SJSA1 (cell line): ENCODE results near the gene WDR19. TPM values are rescaled to one million over a fixed set of nuclear protein-coding genes. Genes with fewer than 3 reads are reported as not detected.
"Not testable (repeated sequence)": the region's sequence is repeated elsewhere in the genome, so short reads cannot be mapped to it uniquely, and the experiment has no call there.

ENCODE experiments used
- DNase-seq, 2 experiments: peaks; one replicate each; pipeline ENCODE4 v3.0.0-alpha.2; 2015 to 2020; ENCODE audit warnings: low spot score in 2 of 2, low read depth in 1 of 2
- H3K27ac ChIP-seq: fragments of 250-450 bp; sonication (Bioruptor Pico); 2 replicates; pipeline ENCODE4 v1.5.1; 2020; ENCODE audit warnings: mild to moderate bottlenecking, moderate library complexity
- H3K27me3 ChIP-seq: fragments of 250-450 bp; sonication (Bioruptor Pico); replicated peaks from 2 replicates; pipeline ENCODE4 v1.5.1; 2020; ENCODE audit warnings: mild to moderate bottlenecking, moderate library complexity
- H3K36me3 ChIP-seq: fragments of 250-450 bp; sonication (Bioruptor Pico); 2 replicates; pipeline ENCODE4 v1.5.1; 2020; ENCODE audit warnings: mild to moderate bottlenecking
- H3K4me1 ChIP-seq: fragments of 250-450 bp; sonication (Bioruptor Pico); replicated peaks from 2 replicates; pipeline ENCODE4 v1.6.1; 2021; ENCODE audit warnings: mild to moderate bottlenecking
- H3K4me3 ChIP-seq: fragments of 250-450 bp; sonication (Bioruptor Pico); 2 replicates; pipeline ENCODE4 v1.5.1; 2020; ENCODE audit warnings: mild to moderate bottlenecking
- H3K9me3 ChIP-seq: fragments of 250-450 bp; sonication (Bioruptor Pico); replicated peaks from 2 replicates; pipeline ENCODE4 v1.5.1; 2020; ENCODE audit warnings: mild to moderate bottlenecking
- total RNA-seq: library from RNA; depleted of rRNA; stranded (reverse); fragments of >200 nt; shearing (Covaris generic); gene quantifications from 2 replicates; pipeline ENCODE4 v1.2.3, GENCODE V29; 2014; rRNA removed

Gene WDR19
- total RNA-seq, result 4.1 and 11.1 TPM in 2 replicates

DNA sequence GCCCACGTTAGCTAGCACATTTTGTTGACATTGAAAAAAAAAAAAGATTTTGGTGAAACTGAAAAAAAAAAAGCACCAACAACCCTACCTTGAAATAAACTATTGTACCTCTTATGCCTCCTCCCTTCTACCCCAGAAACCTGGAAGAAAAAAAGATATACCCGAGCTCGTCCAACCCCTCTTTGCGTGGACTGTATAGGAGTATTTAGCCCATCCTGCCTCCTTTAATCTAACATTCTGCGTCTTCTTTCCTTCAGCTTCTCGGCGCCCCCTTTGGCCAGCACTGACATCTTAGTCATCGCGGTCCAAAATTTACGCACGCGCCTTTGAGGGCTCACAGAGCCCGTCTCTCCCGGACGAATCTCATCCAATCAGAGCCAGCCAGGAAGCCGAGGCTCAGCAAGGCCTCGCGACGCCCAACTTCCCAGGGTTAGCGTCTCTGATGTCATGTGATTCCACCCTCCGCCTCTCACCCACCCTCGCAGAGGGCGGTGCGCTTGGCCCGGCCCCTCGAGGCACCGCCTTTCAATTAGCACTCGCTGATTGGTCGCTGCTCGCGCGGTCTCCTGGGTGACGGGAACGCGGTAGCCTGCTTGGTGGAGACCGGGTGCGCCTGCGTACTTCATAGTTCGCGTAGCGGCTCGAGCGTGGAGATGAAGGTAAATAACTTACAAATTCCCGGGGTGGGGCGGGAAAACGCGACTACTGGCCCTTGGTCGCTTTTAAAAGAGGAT lies at the start of gene WDR19:
TSS of gene WDR19 (plus strand) at position 625 of the 734 bp plus-strand sequence. CDS start at position 654, 29 bp downstream.
- peak; percentile 93 to 95 for DNase-seq
- Histone ChIP-seq H3K27ac (no peak within 1 kb of the TSS), H3K9me3 (no peaks in the 10 kb centered on the region), H3K4me1 (no peaks in the 10 kb centered on the region), H3K36me3 (no peaks in the 10 kb centered on the region), H3K4me3 (peak within 1 kb of the TSS; percentile 46), H3K27me3 (no peaks in the 10 kb centered on the region)

DNA sequence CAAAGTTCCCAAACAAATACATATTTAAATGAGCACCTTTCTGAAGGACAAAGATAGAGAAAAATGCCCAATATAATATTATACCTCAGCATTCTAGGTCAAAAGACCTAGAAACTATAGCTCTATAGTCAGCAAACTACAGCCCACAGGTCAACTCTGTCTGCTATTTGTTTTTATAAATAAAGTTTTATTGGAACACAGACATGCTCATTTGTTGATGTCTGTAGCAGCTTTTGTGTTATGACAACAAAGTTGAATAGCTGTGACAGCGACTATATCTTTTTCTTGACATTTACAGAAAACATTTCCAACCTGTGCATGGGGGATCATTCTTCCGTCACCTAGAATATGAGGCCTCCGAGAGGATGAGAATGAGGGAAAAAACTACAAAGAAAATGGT lies 48.7 kb upstream of the WDR19 start:
- H3K4me3 ChIP-seq, result no peak overlapping the region
- no peaks in the 10 kb centered on the region for H3K9me3 ChIP-seq
- no peak overlapping the region for H3K27ac ChIP-seq
- no peaks in the 10 kb centered on the region for H3K36me3 ChIP-seq
- no peak for DNase-seq
- H3K27me3 ChIP-seq, result no peaks in the 10 kb centered on the region
- H3K4me1 ChIP-seq, result peaks cover 5% of the 10 kb centered on the region

DNA sequence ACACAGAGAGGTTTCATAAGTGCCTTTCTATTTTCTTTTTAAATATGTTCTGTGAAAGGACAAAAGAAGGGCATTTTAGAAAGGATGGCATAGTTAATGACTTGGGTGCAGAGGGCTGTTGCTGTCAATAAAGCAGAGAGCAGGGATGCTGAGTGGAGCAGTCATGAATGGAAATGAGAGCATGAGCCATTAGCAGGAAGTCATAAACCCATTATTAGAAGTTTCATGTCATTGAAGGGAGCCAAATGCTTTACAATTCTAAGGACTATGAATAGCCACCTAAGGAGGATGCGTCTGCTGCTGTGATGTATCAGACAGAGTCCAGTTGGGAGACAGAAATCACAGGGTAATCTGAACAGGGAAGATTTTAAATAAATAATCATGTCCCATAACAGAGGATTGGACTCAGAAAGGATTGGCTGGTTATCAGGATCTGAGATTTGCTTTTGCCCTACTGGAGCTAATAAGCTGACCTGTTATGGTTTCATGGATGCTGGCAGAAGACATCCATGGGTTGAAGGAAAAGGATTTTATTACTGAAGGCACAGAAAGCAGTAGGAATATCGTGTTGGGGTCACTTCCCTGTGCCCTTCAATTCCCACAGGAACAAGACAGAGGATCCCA lies 47.5 kb upstream of the WDR19 start:
- H3K36me3 ChIP-seq, result no peaks in the 10 kb centered on the region
- no peak overlapping the region for H3K27ac ChIP-seq
- no peak for DNase-seq

DNA sequence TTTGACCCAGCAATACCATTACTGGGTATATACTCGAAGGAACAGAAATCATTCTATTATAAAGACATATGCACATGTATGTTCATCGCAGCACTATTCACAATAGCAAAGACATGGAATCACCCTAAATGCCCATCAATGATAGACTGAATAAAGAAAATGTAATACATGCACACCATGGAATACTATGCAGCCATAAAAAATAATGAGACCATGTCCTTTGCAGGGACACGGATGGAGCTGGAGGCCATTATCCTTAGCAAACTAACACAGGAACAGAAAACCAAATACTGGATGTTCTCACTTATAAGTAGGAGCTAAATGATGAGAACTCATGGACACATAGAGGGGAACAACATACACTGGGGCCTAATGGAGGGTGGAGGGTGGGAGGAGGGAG lies 44.1 kb upstream of the WDR19 start:
- not testable (repeated sequence) for H3K27ac ChIP-seq, DNase-seq, H3K9me3 ChIP-seq, H3K4me1 ChIP-seq, H3K27me3 ChIP-seq, H3K4me3 ChIP-seq, H3K36me3 ChIP-seq

More for the DNA sequence above, 47.5 kb upstream of the WDR19 start:
- no peaks in the 10 kb centered on the region for H3K9me3 ChIP-seq
- peaks cover 5% of the 10 kb centered on the region for H3K4me1 ChIP-seq
- no peak overlapping the region for H3K4me3 ChIP-seq
- no peaks in the 10 kb centered on the region for H3K27me3 ChIP-seq

DNA sequence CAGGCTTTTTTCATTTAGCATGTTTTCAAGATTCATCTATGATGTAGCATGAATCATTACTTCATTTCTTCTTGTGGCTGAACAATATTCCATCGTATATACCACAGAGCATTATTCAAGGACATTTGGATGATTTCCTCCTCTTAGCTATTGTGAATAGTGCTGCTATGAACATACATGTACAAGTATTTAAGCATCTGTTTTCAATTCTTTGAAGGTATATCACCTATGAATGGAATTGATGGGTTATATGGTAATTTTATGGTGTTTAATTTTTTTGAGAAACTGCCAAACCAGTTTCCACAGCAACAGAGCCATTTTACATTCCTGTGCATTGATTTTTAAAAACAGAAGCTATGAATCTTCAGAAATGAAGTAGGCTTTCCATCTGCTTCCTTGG lies 36.1 kb upstream of the WDR19 start:
- Histone ChIP-seq H3K27me3 (no peaks in the 10 kb centered on the region), H3K9me3 (no peaks in the 10 kb centered on the region), H3K4me1 (no peaks in the 10 kb centered on the region), H3K27ac (no peak overlapping the region), H3K4me3 (no peak overlapping the region), H3K36me3 (no peaks in the 10 kb centered on the region)
- no peak for DNase-seq

DNA sequence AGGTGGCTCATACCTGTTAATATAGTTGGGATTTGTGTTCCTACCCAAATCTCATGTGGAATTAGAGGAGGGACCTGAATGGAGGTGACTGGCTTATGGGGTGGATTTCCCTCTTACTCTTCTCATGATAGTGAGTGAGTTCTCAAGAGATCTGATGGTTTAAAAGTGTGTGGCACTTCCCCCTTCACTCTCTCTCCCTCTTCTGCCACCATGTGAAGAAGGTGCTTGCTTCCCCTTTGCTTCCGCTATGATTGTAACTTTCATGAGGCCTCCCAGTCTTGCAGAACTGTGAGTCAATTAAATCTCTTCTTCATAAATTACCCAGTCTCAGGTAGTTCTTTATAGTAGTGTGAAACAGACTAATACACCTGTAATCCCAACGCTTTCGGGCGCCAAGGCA lies 28.3 kb upstream of the WDR19 start:
- H3K27ac ChIP-seq, result no peak overlapping the region
- no peak overlapping the region for H3K4me3 ChIP-seq
- DNase-seq, result no peak
- H3K9me3 ChIP-seq, result no peaks in the 10 kb centered on the region
- no peaks in the 10 kb centered on the region for H3K36me3 ChIP-seq
- no peaks in the 10 kb centered on the region for H3K27me3 ChIP-seq
- H3K4me1 ChIP-seq, result no peaks in the 10 kb centered on the region

DNA sequence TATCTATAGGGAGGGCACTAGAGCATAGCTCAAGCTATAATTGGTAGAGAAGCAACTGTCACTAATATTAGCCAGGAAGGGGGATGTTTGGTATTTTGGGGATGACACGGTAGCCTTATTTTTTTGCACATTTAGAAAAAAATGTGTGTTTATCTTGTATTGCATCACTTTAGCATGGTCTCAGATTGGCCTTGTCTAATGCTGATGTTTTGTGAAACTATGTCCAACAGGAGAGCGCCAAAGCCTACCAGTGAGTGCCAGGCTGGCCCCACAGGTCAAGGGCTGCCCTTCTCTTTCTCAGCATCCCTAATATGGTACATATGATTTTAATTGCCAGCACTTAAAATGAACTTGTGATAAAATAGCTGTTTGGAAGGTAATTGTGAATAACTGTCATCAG lies 24.8 kb upstream of the WDR19 start:
- no peak for DNase-seq
- no peak overlapping the region for H3K4me3 ChIP-seq
- H3K36me3 ChIP-seq, result no peaks in the 10 kb centered on the region
- no peaks in the 10 kb centered on the region for H3K9me3 ChIP-seq
- no peak overlapping the region for H3K27ac ChIP-seq
- no peaks in the 10 kb centered on the region for H3K4me1 ChIP-seq
- no peaks in the 10 kb centered on the region for H3K27me3 ChIP-seq

DNA sequence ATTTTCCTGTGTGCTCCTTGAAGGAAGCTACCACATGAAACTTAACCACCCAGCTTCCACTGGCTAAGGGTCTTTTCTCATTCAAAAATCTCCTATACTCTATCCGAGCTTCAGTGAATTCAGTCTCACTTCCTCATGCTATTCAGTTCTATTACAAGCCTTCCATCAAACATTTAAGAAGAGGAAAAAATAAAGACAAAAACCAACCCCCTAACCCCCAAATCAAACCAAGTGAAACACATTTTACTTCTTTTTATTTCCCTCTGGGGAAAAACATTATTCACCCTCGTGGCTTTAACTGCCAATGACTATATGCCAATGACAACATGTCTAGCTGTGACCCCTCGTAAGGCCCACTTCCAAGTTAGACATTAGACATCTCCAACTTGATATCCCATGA lies 16.2 kb upstream of the WDR19 start:
- DNase-seq, result no peak
- H3K27me3 ChIP-seq, result no peaks in the 10 kb centered on the region
- peaks cover 10% of the 10 kb centered on the region for H3K4me1 ChIP-seq

DNA sequence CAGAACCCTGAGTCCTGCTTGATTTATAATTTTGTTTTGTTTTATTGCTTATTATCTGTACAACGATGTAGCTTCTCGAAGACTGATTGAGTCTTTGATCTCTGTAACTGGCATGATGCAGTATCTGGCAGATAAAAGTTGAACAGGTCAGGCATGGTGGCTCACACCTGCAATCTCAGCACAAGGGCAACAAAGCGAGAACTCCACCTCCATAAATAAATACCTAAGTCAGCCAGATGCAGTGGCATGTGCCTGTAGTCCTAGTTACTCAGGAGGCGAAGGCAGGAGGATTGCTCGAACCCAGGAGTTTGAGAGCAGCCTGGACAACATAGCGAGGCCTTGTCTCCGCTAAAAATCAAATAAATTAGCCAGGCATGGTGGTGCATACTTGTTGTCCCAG lies 15.7 kb upstream of the WDR19 start:
- Histone ChIP-seq H3K9me3 (no peaks in the 10 kb centered on the region), H3K4me3 (no peak overlapping the region), H3K27me3 (no peaks in the 10 kb centered on the region), H3K4me1 (peaks cover 10% of the 10 kb centered on the region), H3K27ac (no peak overlapping the region), H3K36me3 (no peaks in the 10 kb centered on the region)
- no peak for DNase-seq

More for the DNA sequence above, 16.2 kb upstream of the WDR19 start:
- no peak overlapping the region for H3K27ac ChIP-seq
- no peaks in the 10 kb centered on the region for H3K9me3 ChIP-seq
- H3K4me3 ChIP-seq, result no peak overlapping the region
- H3K36me3 ChIP-seq, result no peaks in the 10 kb centered on the region

DNA sequence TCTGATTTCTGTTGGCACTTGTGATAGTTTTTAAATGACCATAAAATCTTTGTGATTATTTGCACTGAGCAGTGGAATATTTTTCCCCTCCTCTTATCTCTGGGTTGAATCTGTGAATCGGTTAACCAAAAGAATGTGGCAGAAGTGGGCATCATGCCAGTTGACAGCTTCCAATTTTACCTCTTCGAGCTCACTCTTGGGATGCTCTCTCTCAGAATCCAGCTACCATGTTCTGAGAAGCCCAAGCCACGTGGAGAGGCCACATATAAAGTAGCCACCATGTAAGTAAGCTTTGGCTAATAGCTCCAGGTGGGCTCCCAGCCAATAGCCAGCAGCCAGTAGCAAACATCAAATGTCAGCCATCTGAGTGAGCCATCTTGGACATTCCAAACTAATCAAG lies 12.9 kb upstream of the WDR19 start:
- Histone ChIP-seq H3K9me3 (no peaks in the 10 kb centered on the region), H3K27me3 (no peaks in the 10 kb centered on the region), H3K36me3 (no peaks in the 10 kb centered on the region), H3K4me1 (peaks cover 10% of the 10 kb centered on the region), H3K4me3 (no peak overlapping the region), H3K27ac (no peak overlapping the region)
- peak in 1 of 2 experiments; percentile 2 for DNase-seq

DNA sequence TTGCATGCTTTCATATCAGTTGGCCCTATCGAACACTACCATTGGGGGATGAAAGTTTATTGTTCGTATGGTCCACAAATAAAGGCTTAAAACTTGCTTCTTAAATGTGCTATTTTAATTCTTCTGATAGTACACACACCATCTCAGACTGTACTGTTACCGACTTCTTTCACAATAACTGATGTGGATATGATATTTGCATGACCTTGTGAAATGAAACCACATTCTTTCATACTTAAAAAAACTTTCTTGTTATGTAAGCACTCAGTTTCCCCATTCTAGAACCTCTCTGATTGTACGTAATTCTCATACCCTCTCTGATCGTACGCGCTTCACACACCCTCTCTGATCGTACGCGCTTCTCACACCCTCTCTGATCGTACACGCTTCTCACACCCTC lies 12.0 kb upstream of the WDR19 start:
- H3K4me1 ChIP-seq, result peaks cover 10% of the 10 kb centered on the region
- no peaks in the 10 kb centered on the region for H3K27me3 ChIP-seq

DNA sequence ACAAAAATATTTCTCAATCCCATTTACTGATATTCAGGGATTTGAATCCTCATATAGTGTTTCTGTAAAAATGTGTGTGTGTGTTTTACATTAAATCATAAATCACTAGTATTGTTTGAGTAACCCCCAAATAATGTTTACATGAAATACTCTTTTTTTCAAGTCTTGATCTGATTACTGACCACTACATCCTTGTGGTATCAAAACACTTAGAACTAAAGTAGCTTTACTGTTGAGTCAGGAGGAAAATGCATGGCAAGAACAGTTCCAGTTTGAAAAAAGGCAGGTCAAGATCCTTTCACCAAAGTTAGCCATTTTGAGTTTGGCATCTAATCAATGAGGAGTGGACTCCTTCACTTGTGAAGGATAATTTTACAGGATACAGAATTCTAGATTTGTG lies 3.6 kb upstream of the WDR19 start:
- H3K27ac ChIP-seq, result no peak overlapping the region
- DNase-seq, result no peak
- no peaks in the 10 kb centered on the region for H3K27me3 ChIP-seq
- no peak overlapping the region for H3K4me3 ChIP-seq
- no peaks in the 10 kb centered on the region for H3K9me3 ChIP-seq
- no peaks in the 10 kb centered on the region for H3K4me1 ChIP-seq
- no peaks in the 10 kb centered on the region for H3K36me3 ChIP-seq

More for the DNA sequence above, 12.0 kb upstream of the WDR19 start:
- no peaks in the 10 kb centered on the region for H3K9me3 ChIP-seq
- H3K27ac ChIP-seq, result no peak overlapping the region
- H3K4me3 ChIP-seq, result no peak overlapping the region
- H3K36me3 ChIP-seq, result no peaks in the 10 kb centered on the region
- no peak for DNase-seq

DNA sequence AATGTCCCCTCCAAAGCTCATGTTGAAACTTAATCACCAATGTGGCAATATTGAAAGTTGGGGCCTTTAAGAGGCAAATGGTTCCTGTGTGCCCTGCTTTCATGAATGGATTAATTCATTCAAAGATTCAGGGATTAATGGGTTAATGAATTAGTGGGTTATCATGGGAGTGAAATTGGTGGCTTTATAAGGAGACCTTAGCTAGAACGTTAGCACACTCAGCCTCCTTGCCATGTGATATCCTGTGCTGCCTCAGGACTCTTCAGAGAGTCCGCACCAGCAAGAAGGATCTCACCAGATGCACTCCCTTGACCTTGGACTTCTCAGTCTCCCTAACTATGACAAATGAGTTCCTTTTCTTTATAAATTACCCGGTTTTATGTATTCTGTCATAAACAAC lies 2.6 kb upstream of the WDR19 start:
- H3K4me3 ChIP-seq, result no peak overlapping the region
- no peak for DNase-seq
- no peak overlapping the region for H3K27ac ChIP-seq
- no peaks in the 10 kb centered on the region for H3K9me3 ChIP-seq
- H3K27me3 ChIP-seq, result no peaks in the 10 kb centered on the region
- H3K4me1 ChIP-seq, result no peaks in the 10 kb centered on the region
- H3K36me3 ChIP-seq, result no peaks in the 10 kb centered on the region

DNA sequence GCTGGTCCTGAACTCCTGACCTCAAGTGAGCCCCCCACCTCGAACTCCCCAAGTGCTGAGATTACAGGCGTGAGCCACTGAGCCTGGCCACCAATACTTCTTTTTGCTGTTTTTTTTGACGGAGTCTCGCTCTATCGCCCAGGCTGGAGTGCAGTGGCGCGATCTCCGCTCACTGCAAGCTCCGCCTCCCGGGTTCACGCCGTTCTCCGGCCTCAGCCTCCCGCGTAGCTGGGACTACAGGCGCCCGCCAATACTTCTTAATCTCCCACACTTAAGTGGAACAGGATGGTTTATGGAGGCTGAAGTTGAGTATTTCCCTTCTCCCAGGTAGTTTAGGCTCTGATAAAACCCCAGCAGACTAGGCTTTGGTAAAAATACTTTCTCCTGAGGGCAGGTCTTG lies 1.7 kb upstream of the WDR19 start:
- DNase-seq, H3K4me1 ChIP-seq, H3K27ac ChIP-seq, H3K9me3 ChIP-seq, H3K4me3 ChIP-seq, H3K27me3 ChIP-seq, H3K36me3 ChIP-seq: not testable (repeated sequence)
